HG02973 (cell line): Measurements from ENCODE around the gene TRAPPC2L.
"Not testable (repeated sequence)": the region's sequence is repeated elsewhere in the genome, so short reads cannot be mapped to it uniquely, and the experiment has no call there.

Experiments
- ATAC-seq: cut with Tn5 transposase; IDR thresholded peaks from one replicate; pipeline ENCODE4 v1.9.1; 2021; ENCODE audit warnings: moderate library complexity; ENCODE audit not compliant: unreplicated experiment

TRAPPC2L gene

DNA sequence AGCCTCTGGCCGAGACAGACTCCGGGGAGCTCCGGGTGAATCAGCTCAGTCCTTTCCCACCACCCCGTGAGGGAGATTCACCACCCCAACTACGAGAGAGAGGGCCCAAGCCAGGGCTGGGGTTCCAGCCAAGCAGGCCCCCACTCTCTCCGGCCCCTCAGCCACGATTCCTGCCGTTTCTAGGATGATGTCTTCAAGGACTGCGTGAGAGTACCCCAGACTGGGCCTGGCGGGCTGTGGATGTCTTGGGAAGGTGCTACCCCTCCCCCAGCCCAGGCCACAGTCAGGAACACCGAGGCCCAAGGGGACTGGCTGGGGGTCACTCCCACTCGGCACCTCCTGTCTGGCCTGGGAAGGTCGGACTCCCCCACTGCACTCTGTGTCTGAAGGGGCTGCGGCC lies 31.1 kb downstream of the TRAPPC2L start:
- no peak for ATAC-seq

DNA sequence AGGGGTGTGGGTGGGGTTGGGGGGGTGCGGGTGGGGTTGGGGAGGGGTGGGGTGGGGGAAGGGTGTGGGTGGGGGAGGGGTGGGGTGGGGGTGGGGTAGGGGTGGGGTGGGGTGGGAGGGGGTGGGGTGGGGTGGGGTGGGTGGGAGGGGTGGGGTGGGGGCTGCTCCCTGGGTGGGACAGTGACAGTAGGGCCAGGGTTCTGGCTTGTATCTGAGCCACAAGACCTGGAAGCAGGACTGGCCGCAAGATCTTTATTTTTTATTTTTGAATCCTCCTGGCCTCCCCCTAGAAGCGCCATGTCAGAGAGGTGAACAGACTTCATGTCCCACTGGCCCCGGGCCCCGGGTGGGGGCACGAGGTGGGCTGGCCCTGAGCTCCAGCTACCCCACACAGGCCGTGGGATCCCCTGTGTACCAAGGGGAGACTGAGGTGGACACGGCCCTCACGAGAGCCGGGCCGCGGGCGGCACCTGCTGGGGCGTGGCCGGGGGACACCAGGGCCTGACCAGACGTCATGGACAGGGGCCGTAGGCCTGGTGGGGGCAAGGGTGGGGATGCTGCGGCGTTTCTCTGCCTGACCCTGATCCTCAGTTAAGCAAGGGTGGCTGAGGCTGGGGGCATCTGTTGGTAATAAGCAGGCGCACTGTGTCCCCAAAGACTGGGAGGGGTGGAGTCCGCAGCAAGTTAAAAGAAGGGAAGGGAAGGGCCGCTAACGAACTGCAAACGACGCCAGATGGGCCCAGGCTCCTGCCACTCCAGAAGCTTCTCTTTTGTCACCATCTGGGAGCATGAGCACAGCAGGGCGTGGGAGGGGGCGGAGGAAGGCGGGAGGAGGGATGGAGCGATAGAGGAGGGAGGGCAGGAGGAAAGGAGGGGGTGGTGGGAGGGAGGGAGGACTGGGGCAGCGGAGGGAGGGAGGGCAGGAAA lies 31.8 kb downstream of the TRAPPC2L start:
- ATAC-seq: no peak

GRCh38 chr16:88889702-88890352 lies 32.9 kb downstream of the TRAPPC2L start:
- not testable (repeated sequence) for ATAC-seq

- no peak for ATAC-seq
These were observed 34.2 kb downstream of the TRAPPC2L start for GRCh38 chr16:88891083-88891482.

GRCh38 chr16:88892065-88892464 lies 35.1 kb downstream of the TRAPPC2L start:
- ATAC-seq: no peak

GRCh38 chr16:88893127-88893968 lies 36.4 kb downstream of the TRAPPC2L start:
- ATAC-seq: no peak

GRCh38 chr16:88894266-88894665 lies 37.3 kb downstream of the TRAPPC2L start:
- ATAC-seq: not testable (repeated sequence)

GRCh38 chr16:88894681-88895300 lies 37.9 kb downstream of the TRAPPC2L start:
- ATAC-seq: no peak

- ATAC-seq: no peak
These were observed 38.4 kb downstream of the TRAPPC2L start for GRCh38 chr16:88895335-88895734.

- ATAC-seq: no peak
These were observed 39.5 kb downstream of the TRAPPC2L start for GRCh38 chr16:88896238-88897070.

DNA sequence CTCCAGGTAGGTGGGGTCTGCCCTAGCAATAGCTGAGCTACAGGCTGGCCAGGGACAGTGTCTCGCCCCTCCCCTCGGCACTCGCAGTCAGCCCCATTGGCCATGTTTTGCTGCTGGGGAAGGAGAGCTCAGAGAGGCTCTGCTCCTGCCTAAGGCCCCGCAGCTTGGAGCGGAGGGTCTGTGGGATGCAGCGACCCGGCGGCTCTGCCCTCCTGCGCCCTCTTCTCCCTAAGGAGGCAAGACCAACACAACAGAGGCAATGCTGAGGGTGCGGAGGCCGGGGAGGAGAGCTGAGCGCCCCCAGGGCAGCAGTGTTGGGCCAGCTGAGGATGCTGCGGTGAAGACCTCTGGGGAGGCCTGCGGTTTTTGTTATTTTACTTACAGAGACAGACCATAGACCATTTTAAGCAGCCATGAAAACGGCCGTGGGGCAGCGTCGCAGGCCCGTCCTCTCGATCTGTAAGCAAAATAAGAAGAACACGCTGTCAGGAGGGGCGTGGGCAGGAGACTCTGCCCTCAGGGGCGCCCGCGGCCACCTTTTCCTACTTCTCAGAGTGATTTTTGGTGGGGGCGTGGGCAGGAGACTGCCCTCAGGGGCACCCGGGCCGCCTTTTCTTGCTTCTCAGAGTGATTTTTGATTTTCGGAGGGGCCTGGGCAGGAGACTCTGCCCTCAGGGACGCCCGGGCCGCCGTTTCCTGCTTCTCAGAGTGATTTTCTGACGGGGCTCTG lies 40.9 kb downstream of the TRAPPC2L start:
- no peak for ATAC-seq

DNA sequence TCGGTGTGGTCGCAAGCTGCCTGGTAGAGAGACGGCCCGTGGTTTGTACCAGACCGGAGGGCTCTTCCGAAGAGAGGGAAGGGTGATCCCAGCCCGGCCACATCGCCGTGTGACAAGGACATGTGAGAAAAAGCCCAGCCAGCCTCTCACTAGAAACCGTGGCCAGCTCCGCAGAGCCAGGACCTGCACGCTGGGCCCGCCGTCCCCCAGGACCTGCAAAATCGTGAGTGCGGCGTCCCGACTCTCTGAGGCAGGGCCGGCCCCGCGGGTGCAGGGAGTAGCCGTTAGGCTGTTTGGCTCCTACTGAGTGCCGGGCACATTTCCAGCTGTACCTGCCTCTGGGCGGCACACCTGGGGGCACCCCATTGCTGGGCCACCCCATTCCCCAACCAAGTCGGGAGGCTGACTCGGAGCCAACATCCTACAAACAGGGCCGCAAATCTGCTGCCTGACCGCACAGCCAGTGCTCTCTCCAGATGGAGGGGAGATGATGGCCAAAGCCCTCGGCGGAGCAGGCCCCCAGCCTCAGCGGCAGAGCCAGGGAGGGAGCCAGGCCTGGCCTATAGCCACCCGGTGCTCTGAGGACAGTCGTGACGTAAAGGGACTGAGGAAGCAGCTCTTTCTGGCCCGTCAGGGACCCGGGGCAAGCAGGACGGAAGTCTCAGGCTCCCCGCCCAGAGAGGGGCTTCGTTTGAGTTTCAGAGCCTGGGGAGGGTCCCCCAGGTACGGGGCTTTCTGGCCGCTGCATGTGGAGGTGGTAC lies 43.2 kb downstream of the TRAPPC2L start:
- no peak for ATAC-seq

GRCh38 chr16:88900662-88901052 lies 43.7 kb downstream of the TRAPPC2L start:
- ATAC-seq: no peak

DNA sequence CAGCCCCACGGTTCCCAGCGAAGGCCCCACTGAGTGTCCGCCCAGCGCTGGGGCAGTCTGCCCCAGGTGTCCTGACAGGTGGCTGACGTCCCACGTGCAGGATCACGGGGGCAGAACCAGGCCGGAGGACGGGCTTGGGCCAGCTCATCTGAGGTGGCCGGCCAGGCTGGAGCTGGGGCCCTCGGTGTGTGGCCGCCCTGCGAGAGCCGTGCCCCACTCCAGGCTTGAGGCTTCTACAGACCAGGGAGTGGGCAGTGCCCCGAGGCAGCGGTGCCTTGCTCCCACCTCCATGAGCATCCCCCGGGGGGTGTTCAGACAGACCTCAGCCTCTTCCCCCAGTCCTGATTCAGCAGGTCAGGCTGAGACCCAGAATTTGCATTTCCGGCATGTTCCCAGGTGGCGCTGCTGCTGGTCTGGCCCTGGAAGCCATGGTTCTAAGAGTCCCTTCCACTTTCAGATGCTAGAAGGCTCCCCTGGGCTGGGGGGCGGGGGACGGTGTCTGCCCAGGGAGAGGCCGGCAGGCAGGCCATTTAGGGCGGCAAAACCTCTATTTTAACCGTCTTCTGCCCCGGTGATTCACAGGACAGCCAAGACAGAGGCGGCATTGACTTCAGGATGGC lies 44.9 kb downstream of the TRAPPC2L start:
- no peak for ATAC-seq

DNA sequence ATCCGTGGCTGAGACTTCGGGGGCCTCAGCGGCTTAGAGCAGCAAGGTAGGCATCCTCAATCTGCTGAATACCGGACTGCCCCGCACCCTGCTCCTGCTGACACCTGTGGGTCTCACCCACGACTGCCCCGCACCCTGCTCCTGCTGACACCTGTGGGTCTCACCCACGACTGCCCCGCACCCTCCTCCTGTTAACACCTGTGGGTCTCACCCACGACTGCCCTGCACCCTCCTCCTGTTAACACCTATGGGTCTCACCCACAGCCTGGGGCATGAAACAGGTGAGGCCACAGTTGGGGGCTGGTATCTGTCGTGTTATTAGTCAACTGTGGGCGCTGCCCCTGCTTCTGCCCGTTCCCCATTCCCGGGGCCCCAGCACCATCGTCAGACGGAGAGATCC lies 45.8 kb downstream of the TRAPPC2L start:
- no peak for ATAC-seq

- ATAC-seq: no peak
These were observed 46.3 kb downstream of the TRAPPC2L start for GRCh38 chr16:88903267-88903666.

- ATAC-seq: no peak
These were observed 47.9 kb downstream of the TRAPPC2L start for GRCh38 chr16:88904676-88905365.

GRCh38 chr16:88905563-88905962 lies 48.6 kb downstream of the TRAPPC2L start:
- no peak for ATAC-seq
